Thoracic aorta (tissue), 2 donors: ENCODE results near the gene SNCG. TPM values are rescaled to one million over a fixed set of nuclear protein-coding genes. Genes with fewer than 3 reads are reported as not detected.
A peak's percentile ranks its signal among the peaks of the same experiment; 100 is the strongest.
"Not testable (repeated sequence)": the region's sequence is repeated elsewhere in the genome, so short reads cannot be mapped to it uniquely, and the experiment has no call there.

Experiments
- ATAC-seq: fragments of 150-250 bp; one replicate; pipeline ENCODE4 v1.8.0; 2017; ENCODE audit warnings: low read depth; ENCODE audit not compliant: insufficient number of reproducible peaks, low FRiP score
- DNase-seq: peaks from one replicate; pipeline ENCODE4 v3.0.0-alpha.2; 2020; ENCODE audit warnings: low spot score
- H3K27ac ChIP-seq, 2 donors: fragments of 200-600 bp; sonication (generic); 1 replicate in 1 of 2; 2 replicates in 1 of 2; pipeline ENCODE4 v1.5.1; 2016; ENCODE audit warnings: mild to moderate bottlenecking in 2 of 2, moderate library complexity in 2 of 2
- H3K27me3 ChIP-seq: fragments of 200-600 bp; sonication (generic); replicated peaks from 2 replicates; pipeline ENCODE4 v1.6.0; 2016; ENCODE audit warnings: mild to moderate bottlenecking; ENCODE audit not compliant: insufficient read depth
- H3K36me3 ChIP-seq: fragments of 200-600 bp; sonication (generic); one replicate; pipeline ENCODE4 v1.5.1; 2016
- H3K4me1 ChIP-seq, 2 donors: fragments of 200-600 bp; sonication (generic); 1 replicate in 1 of 2; 2 replicates in 1 of 2; pipeline versions ENCODE4 v1.5.1 to v1.6.0; 2016; ENCODE audit warnings: low read depth in 2 of 2, mild to moderate bottlenecking in 1 of 2; ENCODE audit not compliant: control insufficient read depth in 1 of 2
- H3K4me3 ChIP-seq: fragments of 200-600 bp; sonication (generic); 2 replicates; pipeline ENCODE4 v1.5.1; 2016; ENCODE audit warnings: mild to moderate bottlenecking
- H3K9me3 ChIP-seq: fragments of 200-600 bp; sonication (generic); 2 replicates; pipeline ENCODE4 v1.5.1; 2016
- CTCF ChIP-seq: fragments of 200-600 bp; sonication (generic); IDR thresholded peaks from one replicate; pipeline ENCODE4 v1.5.1; 2019; ENCODE audit warnings: antibody characterized with exemption
- total RNA-seq, 2 donors: library from RNA; depleted of rRNA; stranded (reverse); fragments of >200 nt; gene quantifications; one replicate each; pipeline versions ENCODE4 v1.1.0 to v1.2.3, GENCODE V29; 2016

SNCG gene
- total RNA-seq, 2 donors from 2014 or later = 50.9 to 167 TPM

GRCh38 chr10:86938260-86938659 lies 20.1 kb upstream of the SNCG start:
- Histone ChIP-seq H3K36me3 (no peaks in the 10 kb centered on the region), H3K27ac (peak overlapping the region; percentile 47 to 55), H3K27me3 (no peaks in the 10 kb centered on the region), H3K4me1 (peaks cover 8 to 34% of the 10 kb centered on the region in 2 donors), H3K4me3 (no peak overlapping the region), H3K9me3 (no peaks in the 10 kb centered on the region)
- ATAC-seq (no peak), DNase-seq (peak; percentile 1)
- no peak for TF ChIP-seq CTCF

GRCh38 chr10:86940076-86940475 lies 18.3 kb upstream of the SNCG start:
- ATAC-seq, H3K4me3 ChIP-seq, DNase-seq, H3K27me3 ChIP-seq, H3K36me3 ChIP-seq, H3K9me3 ChIP-seq, H3K27ac ChIP-seq: not testable (repeated sequence)
- peaks cover 13 to 42% of the 10 kb centered on the region in 2 donors for H3K4me1 ChIP-seq

GRCh38 chr10:86940677-86941076 lies 17.7 kb upstream of the SNCG start:
- Histone ChIP-seq H3K4me3 (no peak overlapping the region), H3K27me3 (no peaks in the 10 kb centered on the region), H3K4me1 (peaks cover 17 to 48% of the 10 kb centered on the region in 2 donors), H3K36me3 (no peaks in the 10 kb centered on the region), H3K9me3 (no peaks in the 10 kb centered on the region), H3K27ac (no peak overlapping the region)
- peak; percentile 1 for DNase-seq
- ATAC-seq = no peak
- TF ChIP-seq CTCF = no peak

GRCh38 chr10:86941426-86941825 lies 17.0 kb upstream of the SNCG start:
- Histone ChIP-seq H3K4me3 (no peak overlapping the region), H3K27me3 (no peaks in the 10 kb centered on the region), H3K36me3 (no peaks in the 10 kb centered on the region), H3K27ac (no peak overlapping the region), H3K9me3 (no peaks in the 10 kb centered on the region), H3K4me1 (peaks cover 23 to 55% of the 10 kb centered on the region in 2 donors)
- ATAC-seq = no peak
- no peak for TF ChIP-seq CTCF
- DNase-seq = no peak

GRCh38 chr10:86941991-86942421 lies 16.4 kb upstream of the SNCG start:
- Histone ChIP-seq H3K36me3 (no peaks in the 10 kb centered on the region), H3K4me3 (peak overlapping the region; percentile 60), H3K27me3 (no peaks in the 10 kb centered on the region), H3K27ac (peak overlapping the region in 1 of 2 donors; percentile 59), H3K9me3 (no peaks in the 10 kb centered on the region), H3K4me1 (peaks cover 21 to 52% of the 10 kb centered on the region in 2 donors)
- no peak for TF ChIP-seq CTCF
- DNase-seq = no peak
- ATAC-seq = no peak
